ENCODE data around the gene OLA1. TPM values are rescaled to one million over a fixed set of nuclear protein-coding genes. Genes with fewer than 3 reads are reported as not detected.

Gene OLA1
- total RNA-seq, 2 donors from 2014 or later: 127 to 181 TPM

- no peak overlapping the region for H3K9ac ChIP-seq (ENCODE audit: extremely low read depth, low read length, poor library complexity, severe bottlenecking)
Measured at GRCh38 chr2:174074831-174075230, 173.5 kb downstream of the OLA1 start.

DNA sequence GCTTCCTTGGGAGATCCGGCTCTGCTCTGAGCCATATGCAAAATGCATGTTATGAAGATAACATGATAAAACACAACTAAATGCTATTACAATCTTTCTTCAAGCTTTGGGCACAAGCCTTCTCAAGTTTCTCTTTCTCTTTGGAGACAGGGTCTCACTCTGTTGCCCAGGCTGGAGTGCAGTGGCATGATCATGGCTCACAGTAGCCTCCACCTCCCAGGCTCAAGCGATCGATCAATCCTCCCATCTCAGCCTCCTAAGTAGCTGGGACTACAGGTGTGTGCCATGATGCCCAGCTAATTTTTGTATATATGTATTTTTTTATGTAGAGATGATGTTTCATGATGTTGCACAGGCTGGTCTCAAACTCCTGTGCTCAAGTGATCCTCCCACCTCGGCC, 175.5 kb downstream of the OLA1 start:
- no peak for TF ChIP-seq CTCF (conservative IDR thresholded peaks at IDR 0.05)
- H3K27me3 ChIP-seq (ENCODE audit: control insufficient read depth, insufficient read depth, low read length, poor library complexity, severe bottlenecking): no peaks in the 10 kb centered on the region
- H3K27ac ChIP-seq (ENCODE audit: low read depth, low read length): no peak overlapping the region
- H3K4me3 ChIP-seq (ENCODE audit: low read length): no peak overlapping the region
- Mint-ChIP-seq H3K4me3 (no peak overlapping the region), H3K4me1 (peaks cover 11% of the 10 kb centered on the region), H3K36me3 (ENCODE audit: low read depth) (peaks cover 4% of the 10 kb centered on the region), H3K9me3 (no peaks in the 10 kb centered on the region), H3K27me3 (ENCODE audit: insufficient read depth) (no peaks in the 10 kb centered on the region), H3K27ac (no peak overlapping the region)
- peaks cover 23% of the 10 kb centered on the region for H3K36me3 ChIP-seq (ENCODE audit: control insufficient read depth, insufficient read depth, low read length)
- no peak for DNase-seq
- peaks cover 12% of the 10 kb centered on the region for H3K4me1 ChIP-seq (ENCODE audit: control insufficient read depth, insufficient read depth, low read length)
- WGBS, 2 experiments (ENCODE audit: insufficient coverage in 1 of 2, insufficient read length in 1 of 2): 97 to 100% methylated on average over 1 to 4 of the region's 4 CpGs
- H3K9ac ChIP-seq (ENCODE audit: extremely low read depth, low read length, poor library complexity, severe bottlenecking): no peak overlapping the region
- no peaks in the 10 kb centered on the region for H3K9me3 ChIP-seq (ENCODE audit: control insufficient read depth, low read length)

More at GRCh38 chr2:174074831-174075230, 173.5 kb downstream of the OLA1 start:
- Mint-ChIP-seq H3K4me1 (peaks cover 15% of the 10 kb centered on the region), H3K27me3 (ENCODE audit: insufficient read depth) (no peaks in the 10 kb centered on the region), H3K4me3 (no peak overlapping the region), H3K27ac (no peak overlapping the region), H3K9me3 (no peaks in the 10 kb centered on the region), H3K36me3 (ENCODE audit: low read depth) (peaks cover 4% of the 10 kb centered on the region)
- H3K9me3 ChIP-seq (ENCODE audit: control insufficient read depth, low read length): no peaks in the 10 kb centered on the region
- no peak for DNase-seq
- TF ChIP-seq CTCF (conservative IDR thresholded peaks at IDR 0.05): no peak
- peaks cover 24% of the 10 kb centered on the region for H3K36me3 ChIP-seq (ENCODE audit: control insufficient read depth, insufficient read depth, low read length)
- H3K4me1 ChIP-seq (ENCODE audit: control insufficient read depth, insufficient read depth, low read length): peaks cover 19% of the 10 kb centered on the region
- H3K27me3 ChIP-seq (ENCODE audit: control insufficient read depth, insufficient read depth, low read length, poor library complexity, severe bottlenecking): no peaks in the 10 kb centered on the region
- WGBS, 2 experiments (ENCODE audit: insufficient coverage in 1 of 2, insufficient read length in 1 of 2): 83% methylated on average over 4 of the region's 4 CpGs; no CpG with 5 or more reads in 1 of the 2 experiments
- no peak overlapping the region for H3K27ac ChIP-seq (ENCODE audit: low read depth, low read length)
- H3K4me3 ChIP-seq (ENCODE audit: low read length): no peak overlapping the region

- no peak overlapping the region for H3K27ac Mint-ChIP-seq
- no peak for TF ChIP-seq CTCF (conservative IDR thresholded peaks at IDR 0.05)
- no peak for DNase-seq
Measured at GRCh38 chr2:174072069-174072468, 176.3 kb downstream of the OLA1 start.

More at GRCh38 chr2:174072069-174072468, 176.3 kb downstream of the OLA1 start:
- Mint-ChIP-seq H3K27me3 (ENCODE audit: insufficient read depth) (no peaks in the 10 kb centered on the region), H3K9me3 (no peaks in the 10 kb centered on the region), H3K4me1 (peaks cover 11% of the 10 kb centered on the region), H3K36me3 (ENCODE audit: low read depth) (peaks cover 4% of the 10 kb centered on the region), H3K4me3 (no peak overlapping the region)
- H3K4me1 ChIP-seq (ENCODE audit: control insufficient read depth, insufficient read depth, low read length): peaks cover 10% of the 10 kb centered on the region
- no peak overlapping the region for H3K9ac ChIP-seq (ENCODE audit: extremely low read depth, low read length, poor library complexity, severe bottlenecking)
- peaks cover 20% of the 10 kb centered on the region for H3K36me3 ChIP-seq (ENCODE audit: control insufficient read depth, insufficient read depth, low read length)
- H3K27ac ChIP-seq (ENCODE audit: low read depth, low read length): no peak overlapping the region
- no peak overlapping the region for H3K4me3 ChIP-seq (ENCODE audit: low read length)
- WGBS, 2 experiments (ENCODE audit: insufficient coverage in 1 of 2, insufficient read length in 1 of 2): 87% methylated on average over 2 to 4 of the region's 4 CpGs
- no peaks in the 10 kb centered on the region for H3K9me3 ChIP-seq (ENCODE audit: control insufficient read depth, low read length)
- H3K27me3 ChIP-seq (ENCODE audit: control insufficient read depth, insufficient read depth, low read length, poor library complexity, severe bottlenecking): no peaks in the 10 kb centered on the region
